Inflammatory macrophage treated with lipopolysaccharide for 4 hours (primary cell): ENCODE measurements around the gene DGKB.

ENCODE experiments used
- DNase-seq: peaks from one replicate; pipeline ENCODE4 v3.0.0-alpha.2; 2020

DGKB gene

GRCh38 chr7:14682910-14683465, 219.6 kb downstream of the DGKB start:
- no peak for DNase-seq

- DNase-seq: no peak
These were observed 225.7 kb downstream of the DGKB start for GRCh38 chr7:14676896-14677295.

- no peak for DNase-seq
These were observed 229.3 kb downstream of the DGKB start for GRCh38 chr7:14673202-14673601.

- DNase-seq: no peak
These were observed 235.6 kb downstream of the DGKB start for GRCh38 chr7:14666913-14667312.

GRCh38 chr7:14666304-14666703, 236.2 kb downstream of the DGKB start:
- DNase-seq: no peak

- DNase-seq: no peak
These were observed 262.8 kb downstream of the DGKB start for GRCh38 chr7:14639801-14640200.

GRCh38 chr7:14639329-14639728, 263.2 kb downstream of the DGKB start:
- DNase-seq: no peak

- no peak for DNase-seq
These were observed 264.6 kb downstream of the DGKB start for GRCh38 chr7:14637968-14638367.

GRCh38 chr7:14635955-14636354, 266.6 kb downstream of the DGKB start:
- no peak for DNase-seq

- no peak for DNase-seq
These were observed 272.5 kb downstream of the DGKB start for GRCh38 chr7:14630048-14630447.

GRCh38 chr7:14628516-14628915, 274.0 kb downstream of the DGKB start:
- no peak for DNase-seq

GRCh38 chr7:14626076-14626475, 276.5 kb downstream of the DGKB start:
- no peak for DNase-seq

GRCh38 chr7:14622559-14622958, 280.0 kb downstream of the DGKB start:
- no peak for DNase-seq

GRCh38 chr7:14606101-14606500, 296.4 kb downstream of the DGKB start:
- no peak for DNase-seq

GRCh38 chr7:14604606-14605005, 297.9 kb downstream of the DGKB start:
- no peak for DNase-seq

GRCh38 chr7:14602851-14603250, 299.7 kb downstream of the DGKB start:
- DNase-seq: no peak

- DNase-seq: no peak
These were observed 301.7 kb downstream of the DGKB start for GRCh38 chr7:14600766-14601367.

GRCh38 chr7:14598978-14599377, 303.6 kb downstream of the DGKB start:
- DNase-seq: no peak

GRCh38 chr7:14596421-14596820, 306.1 kb downstream of the DGKB start:
- DNase-seq: no peak

- DNase-seq: no peak
These were observed 312.3 kb downstream of the DGKB start for GRCh38 chr7:14590206-14590605.

- DNase-seq: no peak
These were observed 317.3 kb downstream of the DGKB start for GRCh38 chr7:14585232-14585631.

GRCh38 chr7:14583518-14583917, 319.0 kb downstream of the DGKB start:
- DNase-seq: no peak

- DNase-seq: no peak
These were observed 320.5 kb downstream of the DGKB start for GRCh38 chr7:14582010-14582409.

GRCh38 chr7:14579971-14580370, 322.6 kb downstream of the DGKB start:
- no peak for DNase-seq

GRCh38 chr7:14576578-14576977, 326.0 kb downstream of the DGKB start:
- no peak for DNase-seq
